Endometrial microvascular endothelial cells (primary cell): ENCODE results near the gene CSF3. TPM values are rescaled to one million over a fixed set of nuclear protein-coding genes. Genes with fewer than 3 reads are reported as not detected.
"Not testable (repeated sequence)": the region's sequence is repeated elsewhere in the genome, so short reads cannot be mapped to it uniquely, and the experiment has no call there.

Source experiments
- in situ Hi-C: cut with HindIII; loops from 2 replicates; pipeline ENCODE4 v1.10.0; 2017; ENCODE audit warnings: low sequenced_read_pairs, low pct_unique_long_range_greater_than_20kb; ENCODE audit errors: inconsistent ontology term
- total RNA-seq: library from RNA; depleted of rRNA; stranded (reverse); fragments of >200 nt; gene quantifications from one replicate; pipeline ENCODE4 v1.2.3, GENCODE V29; 2015; ENCODE audit errors: inconsistent ontology term

The CSF3 gene
- total RNA-seq, 1 donor from 2014 or later, result 25.4 TPM

- in situ Hi-C loops, result no loop called here
Observed at GRCh38 chr17:39995438-39995837, 19.8 kb upstream of the CSF3 start.

- in situ Hi-C loops, result no loop called here
Observed at GRCh38 chr17:39996162-39996561, 19.1 kb upstream of the CSF3 start.

- in situ Hi-C loops, result no loop called here
Observed at GRCh38 chr17:39996800-39997199, 18.4 kb upstream of the CSF3 start.

- in situ Hi-C loops, result no loop called here
Observed at GRCh38 chr17:39997543-39997942, 17.7 kb upstream of the CSF3 start.

DNA sequence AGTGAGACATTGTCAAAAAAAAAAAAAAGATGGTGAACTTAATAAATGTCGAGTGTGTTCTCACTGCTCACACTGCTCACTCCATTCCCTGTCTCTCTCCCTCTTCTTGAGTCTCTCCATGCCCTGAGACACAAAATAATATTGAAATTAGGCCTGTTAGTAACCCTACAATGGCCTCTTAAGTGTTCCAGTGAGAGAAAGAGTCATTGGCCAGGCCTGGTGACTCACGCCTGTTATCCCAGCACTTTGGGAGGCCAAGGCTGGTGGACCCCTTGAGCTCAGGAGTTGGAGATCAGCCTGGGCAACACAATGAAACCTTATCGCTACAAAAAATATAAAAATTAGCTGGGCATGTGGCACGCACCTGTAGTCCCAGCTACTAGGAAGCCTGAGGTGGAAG is 16.2 kb upstream of the CSF3 start:
- in situ Hi-C loops, result no loop called here

DNA sequence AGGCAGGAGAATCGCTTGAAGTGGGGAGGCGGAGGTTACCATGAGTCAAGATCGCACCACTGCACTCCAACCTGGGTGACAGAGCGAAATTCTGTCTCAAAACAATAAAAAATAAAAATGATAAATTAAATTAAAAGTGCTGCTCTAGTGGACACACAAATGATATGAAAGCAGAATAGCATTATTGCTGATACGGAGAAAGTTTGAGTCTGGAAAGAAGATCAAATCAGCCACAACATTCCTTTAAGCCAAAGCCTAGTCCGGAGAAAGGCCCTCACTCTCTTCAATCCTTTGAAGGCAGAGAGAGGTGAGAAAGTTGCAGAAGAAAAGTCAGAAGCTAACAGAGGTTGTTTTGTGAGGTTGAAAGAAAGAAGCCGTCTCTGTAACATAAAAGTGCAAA is 15.1 kb upstream of the CSF3 start:
- in situ Hi-C loops, result no loop called here

- in situ Hi-C loops, result not testable (repeated sequence)
Observed at GRCh38 chr17:40001335-40001734, 13.9 kb upstream of the CSF3 start.

DNA sequence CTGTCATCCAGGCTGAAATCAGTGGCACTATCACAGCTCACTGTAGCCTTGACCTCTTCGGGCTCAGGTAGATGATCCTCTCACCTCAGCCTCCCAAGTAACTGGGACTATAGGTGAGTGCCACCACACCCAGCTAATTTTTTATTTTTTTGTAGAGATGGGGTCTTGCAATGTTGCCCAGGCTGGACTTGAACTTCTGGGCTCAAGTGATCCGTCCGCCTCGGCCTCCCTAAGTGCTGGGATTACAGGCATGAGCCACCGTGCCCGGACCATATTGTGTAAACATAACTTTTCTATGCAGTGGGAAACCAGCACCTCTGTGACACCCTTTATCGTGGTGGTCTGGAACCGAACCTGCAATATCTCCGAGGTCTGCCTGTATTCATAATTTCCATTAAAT is 11.2 kb upstream of the CSF3 start:
- in situ Hi-C loops, result no loop called here

DNA sequence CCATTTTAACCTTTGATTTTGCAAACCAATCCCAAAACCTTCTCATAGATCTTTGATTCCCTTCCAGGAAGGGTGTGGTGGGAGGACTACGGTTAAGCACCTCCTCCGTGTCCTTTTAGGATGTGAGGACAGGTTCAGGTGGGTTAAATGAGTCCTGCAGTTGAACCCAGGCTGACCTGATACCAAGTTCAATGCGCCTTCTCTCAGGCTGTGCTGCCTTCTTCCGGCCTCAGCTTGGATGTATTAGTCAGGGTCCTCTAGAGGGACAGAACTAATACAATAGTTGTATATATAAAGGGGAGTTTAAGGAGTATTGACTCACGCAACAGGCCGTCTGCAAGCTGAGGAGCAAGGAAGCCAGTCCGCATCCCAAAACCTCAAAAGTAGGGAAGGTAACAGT is 10.5 kb upstream of the CSF3 start:
- in situ Hi-C loops, result no loop called here

DNA sequence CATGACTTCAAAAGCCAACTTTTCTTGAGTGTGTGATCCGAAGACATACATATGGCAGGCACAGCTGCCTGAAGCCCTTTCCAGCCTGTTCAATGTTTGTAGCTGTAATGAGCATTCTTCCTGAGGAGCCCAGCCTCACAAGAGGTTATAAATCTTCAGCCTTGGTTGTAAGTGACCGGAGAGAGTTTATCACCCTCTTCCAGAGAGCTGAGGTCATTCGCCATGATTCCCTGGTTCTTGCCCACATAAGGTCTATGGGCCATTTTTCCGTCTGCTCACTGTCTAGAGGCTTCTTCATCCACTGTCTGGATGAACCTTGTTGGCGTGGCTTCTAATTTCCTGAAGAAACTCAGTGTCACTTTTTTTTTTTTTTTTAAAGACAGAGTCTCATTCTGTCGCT is 9.7 kb upstream of the CSF3 start:
- in situ Hi-C loops, result no loop called here

DNA sequence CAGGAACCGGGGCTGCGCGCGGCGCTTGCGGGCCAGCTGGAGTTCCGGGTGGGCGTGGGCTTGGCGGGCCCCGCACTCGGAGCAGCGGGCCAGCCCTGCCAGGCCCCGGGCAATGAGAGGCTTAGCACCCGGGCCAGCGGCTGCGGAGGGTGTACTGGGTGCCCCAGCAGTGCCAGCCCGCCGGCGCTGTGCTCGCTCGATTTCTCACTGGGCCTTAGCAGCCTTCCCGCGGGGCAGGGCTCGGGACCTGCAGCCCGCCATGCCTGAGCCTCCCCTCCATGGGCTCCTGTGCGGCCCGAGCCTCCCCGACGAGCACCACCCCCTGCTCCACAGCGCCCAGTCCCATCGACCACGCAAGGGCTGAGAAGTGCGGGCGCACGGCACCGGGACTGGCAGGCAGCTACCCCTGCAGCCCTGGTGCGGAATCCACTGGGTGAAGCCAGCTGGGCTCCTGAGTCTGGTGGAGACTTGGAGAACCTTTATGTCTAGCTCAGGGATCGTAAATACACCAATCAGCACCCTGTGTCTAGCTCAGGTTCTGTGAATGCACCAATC is 4.2 kb upstream of the CSF3 start:
- in situ Hi-C loops, result not testable (repeated sequence)

GRCh38 chr17:40012017-40012647 is 3.1 kb upstream of the CSF3 start:
- in situ Hi-C loops, result not testable (repeated sequence)

DNA sequence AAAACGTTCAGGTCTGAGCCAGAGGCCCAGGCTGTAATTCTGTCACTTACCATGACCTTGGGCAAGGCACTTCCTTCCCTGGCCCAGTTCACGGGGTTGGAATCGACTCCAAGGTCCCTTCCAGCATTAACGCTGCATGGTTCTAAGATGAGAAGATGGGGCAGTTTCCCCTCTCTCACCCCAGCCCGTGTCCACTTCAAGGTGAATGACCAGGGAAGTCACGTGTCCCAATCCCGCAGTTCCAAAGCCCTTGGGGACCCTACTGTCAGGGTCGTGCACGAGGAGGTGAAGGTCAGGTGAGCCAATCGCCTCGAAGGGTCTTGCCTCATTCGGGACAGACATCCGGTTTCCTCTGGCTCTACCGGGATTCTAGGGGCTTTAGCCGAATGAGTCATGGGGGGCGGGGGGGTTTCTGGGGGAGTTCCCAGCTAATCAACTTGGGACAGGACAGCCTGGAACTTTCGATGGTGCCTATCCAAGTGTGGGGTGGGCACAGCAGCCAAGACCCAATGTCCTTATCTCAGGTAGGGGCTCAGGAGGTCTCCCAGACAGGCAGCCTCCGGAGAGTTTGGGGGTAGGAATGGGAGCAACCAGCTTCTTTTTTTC is 762 bp upstream of the CSF3 start:
- in situ Hi-C loops, result no loop called here

DNA sequence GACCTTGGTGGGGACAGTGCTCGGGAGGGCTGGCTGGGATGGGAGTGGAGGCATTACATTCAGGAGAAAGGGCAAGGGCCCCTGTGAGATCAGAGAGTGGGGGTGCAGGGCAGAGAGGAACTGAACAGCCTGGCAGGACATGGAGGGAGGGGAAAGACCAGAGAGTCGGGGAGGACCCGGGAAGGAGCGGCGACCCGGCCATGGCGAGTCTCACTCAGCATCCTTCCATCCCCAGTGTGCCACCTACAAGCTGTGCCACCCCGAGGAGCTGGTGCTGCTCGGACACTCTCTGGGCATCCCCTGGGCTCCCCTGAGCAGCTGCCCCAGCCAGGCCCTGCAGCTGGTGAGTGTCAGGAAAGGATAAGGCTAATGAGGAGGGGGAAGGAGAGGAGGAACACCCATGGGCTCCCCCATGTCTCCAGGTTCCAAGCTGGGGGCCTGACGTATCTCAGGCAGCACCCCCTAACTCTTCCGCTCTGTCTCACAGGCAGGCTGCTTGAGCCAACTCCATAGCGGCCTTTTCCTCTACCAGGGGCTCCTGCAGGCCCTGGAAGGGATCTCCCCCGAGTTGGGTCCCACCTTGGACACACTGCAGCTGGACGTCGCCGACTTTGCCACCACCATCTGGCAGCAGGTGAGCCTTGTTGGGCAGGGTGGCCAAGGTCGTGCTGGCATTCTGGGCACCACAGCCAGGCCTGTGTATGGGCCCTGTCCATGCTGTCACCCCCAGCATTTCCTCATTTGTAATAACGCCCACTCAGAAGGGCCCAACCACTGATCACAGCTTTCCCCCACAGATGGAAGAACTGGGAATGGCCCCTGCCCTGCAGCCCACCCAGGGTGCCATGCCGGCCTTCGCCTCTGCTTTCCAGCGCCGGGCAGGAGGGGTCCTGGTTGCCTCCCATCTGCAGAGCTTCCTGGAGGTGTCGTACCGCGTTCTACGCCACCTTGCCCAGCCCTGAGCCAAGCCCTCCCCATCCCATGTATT is 1.1 kb downstream of the CSF3 start:
- in situ Hi-C loops, result no loop called here

- in situ Hi-C loops, result no loop called here
Observed at GRCh38 chr17:40017422-40018080, 2.3 kb downstream of the CSF3 start.

GRCh38 chr17:40018211-40019121 is 3.2 kb downstream of the CSF3 start:
- in situ Hi-C loops, result no loop called here

- in situ Hi-C loops, result no loop called here
Observed at GRCh38 chr17:40019140-40019991, 4.1 kb downstream of the CSF3 start.
